HG03039 (cell line): Measurements from ENCODE around the gene PARVB.

Source experiments
- ATAC-seq: cut with Tn5 transposase; IDR thresholded peaks from one replicate; pipeline ENCODE4 v1.9.1; 2021; ENCODE audit warnings: mild to moderate bottlenecking, moderate library complexity; ENCODE audit not compliant: unreplicated experiment

PARVB gene

GRCh38 chr22:44085743-44086270 is 61.7 kb downstream of the PARVB start:
- ATAC-seq = no peak

DNA sequence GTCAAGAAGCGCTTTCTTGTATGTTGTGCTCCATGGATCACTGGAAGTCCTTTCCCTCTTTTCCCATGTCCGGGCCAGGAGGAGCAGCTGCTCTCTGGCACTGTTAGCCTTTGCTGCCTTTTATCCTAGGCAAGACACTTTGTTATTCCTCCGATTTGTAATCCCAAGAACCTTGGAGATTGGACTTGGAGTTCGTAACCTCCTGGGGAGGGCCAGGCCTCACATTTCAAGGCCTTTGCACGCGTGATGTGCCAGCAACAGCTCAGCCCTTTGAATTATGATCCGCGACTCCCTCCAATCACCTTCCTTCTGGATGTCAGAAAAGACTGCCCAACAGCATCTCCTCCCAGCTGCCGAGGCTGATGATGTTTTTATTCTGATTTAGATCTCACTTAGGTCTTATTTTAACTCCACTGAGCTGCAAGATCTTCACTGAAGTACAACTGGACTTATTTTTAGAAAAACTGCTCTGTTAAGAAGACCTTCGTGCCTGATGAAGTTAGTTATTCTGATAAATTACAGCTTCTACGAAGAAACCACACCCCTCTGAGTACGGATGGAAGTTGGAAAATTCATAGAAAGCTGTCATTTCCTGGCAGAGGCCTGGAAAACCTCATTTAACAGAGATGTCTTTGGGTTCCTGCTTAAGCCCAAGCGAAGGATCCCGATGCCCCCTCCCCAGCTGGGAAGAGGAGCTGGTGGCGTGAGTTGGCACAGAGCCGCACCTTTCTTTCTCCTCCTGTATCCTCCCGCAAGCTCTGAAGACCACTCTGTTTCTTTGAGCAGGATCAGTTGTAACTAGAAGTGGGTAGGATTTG is 62.4 kb downstream of the PARVB start:
- ATAC-seq = no peak

- ATAC-seq = no peak
These were observed 63.0 kb downstream of the PARVB start for GRCh38 chr22:44087089-44087430.

- no peak for ATAC-seq
These were observed 65.0 kb downstream of the PARVB start for GRCh38 chr22:44088976-44089570.

DNA sequence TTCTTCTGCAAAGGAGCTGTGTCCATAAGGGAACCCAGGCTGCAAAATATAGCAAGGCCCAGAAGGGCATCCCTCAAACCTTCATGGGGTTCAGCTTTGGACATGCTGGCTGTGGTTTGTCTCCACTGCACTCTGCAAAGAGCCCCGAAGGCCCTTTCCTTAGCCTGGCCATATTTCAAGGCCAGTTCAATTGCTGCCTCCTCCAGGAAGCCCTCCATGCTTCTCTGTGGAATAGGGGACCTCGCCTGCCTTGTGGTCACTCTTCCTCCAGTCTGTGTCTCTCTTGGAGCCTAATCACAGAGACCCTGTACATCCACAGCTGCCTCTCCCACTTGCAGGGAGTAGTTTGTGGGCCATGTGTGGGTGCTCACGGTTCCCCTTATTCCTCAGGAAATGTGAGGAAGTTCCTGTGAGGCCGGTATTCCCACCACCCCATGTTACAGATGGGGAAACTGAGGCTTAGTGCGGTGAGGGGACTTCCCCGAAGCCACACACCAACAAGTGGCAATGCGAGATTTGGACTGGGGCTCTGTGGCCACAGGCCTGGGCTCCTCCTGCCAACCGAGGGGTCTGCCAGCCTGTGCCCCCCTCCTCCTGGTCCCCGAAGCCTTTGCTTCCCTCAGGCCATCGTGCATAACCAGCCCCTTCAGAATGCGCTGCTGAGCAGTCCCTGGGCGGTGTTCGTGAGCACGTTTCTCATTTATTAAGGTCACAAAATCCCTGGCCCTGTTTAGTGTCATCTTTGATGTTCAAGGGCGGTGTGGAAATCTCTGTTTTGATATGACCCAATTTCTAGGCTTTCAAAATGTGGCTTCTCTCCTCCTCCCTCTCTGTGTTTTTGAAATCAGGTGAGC is 65.8 kb downstream of the PARVB start:
- no peak for ATAC-seq

GRCh38 chr22:44090571-44090905 is 66.4 kb downstream of the PARVB start:
- ATAC-seq = no peak

- no peak for ATAC-seq
These were observed 67.1 kb downstream of the PARVB start for GRCh38 chr22:44091021-44091721.

DNA sequence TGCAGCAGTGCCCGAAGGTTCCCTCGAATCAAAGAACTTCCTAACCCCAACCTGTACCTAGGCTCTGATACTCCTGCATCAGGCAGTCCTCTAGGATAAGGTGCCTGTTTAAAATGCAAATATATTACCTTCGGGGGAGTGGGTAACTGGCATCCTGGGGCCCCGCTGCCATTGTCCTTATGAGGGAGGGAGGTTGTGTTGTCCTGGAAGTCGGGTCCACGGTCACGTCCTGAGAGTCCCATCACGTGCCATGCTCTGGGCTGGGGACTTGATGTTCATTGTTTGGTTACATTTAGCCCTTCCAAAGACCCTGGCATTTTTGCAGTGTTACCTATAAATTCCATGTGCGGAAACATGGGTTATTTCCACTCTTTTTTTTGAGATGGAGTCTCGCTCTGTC is 67.6 kb downstream of the PARVB start:
- ATAC-seq = no peak

GRCh38 chr22:44092636-44093220 is 68.6 kb downstream of the PARVB start:
- no peak for ATAC-seq

- no peak for ATAC-seq
These were observed 69.7 kb downstream of the PARVB start for GRCh38 chr22:44093791-44094190.

- no peak for ATAC-seq
These were observed 70.7 kb downstream of the PARVB start for GRCh38 chr22:44094751-44095302.

- ATAC-seq = no peak
These were observed 72.6 kb downstream of the PARVB start for GRCh38 chr22:44096736-44097135.

DNA sequence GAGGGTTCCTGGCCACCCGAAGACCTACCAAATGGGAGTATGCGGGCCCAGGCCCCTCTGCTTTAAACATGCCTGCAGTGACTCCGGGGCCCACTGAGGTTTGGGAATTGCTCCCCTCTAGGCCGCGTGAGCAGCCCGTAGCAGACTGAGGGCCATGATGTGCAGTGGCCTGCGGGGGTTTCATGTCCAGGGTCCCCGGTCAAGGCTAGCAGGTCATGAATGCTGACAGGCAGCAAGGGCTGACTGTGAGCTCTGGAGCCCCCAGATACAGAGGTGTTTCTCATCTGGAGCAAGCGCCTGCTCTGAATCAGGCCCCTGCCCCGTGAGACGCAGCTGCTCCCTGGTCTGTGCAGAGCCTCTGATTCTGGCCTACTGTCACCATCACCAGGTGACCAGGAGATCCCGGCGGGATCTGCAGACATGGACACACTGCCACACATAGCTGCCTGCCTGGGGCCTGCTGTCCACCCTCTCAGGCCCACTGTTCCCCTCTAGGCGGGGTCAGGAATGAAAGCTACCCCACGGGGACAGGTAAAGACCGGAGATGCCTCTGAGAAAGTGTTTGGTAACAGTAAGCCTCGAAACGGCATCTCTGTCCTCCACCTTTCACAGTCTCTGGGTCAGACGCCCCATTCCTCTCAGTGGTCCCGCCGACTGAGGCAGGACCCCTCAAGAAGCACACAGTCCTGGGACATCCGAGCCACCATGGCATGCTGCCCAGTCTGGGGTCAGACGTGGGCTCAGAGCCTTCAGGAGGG is 73.3 kb downstream of the PARVB start:
- no peak for ATAC-seq

- no peak for ATAC-seq
These were observed 74.1 kb downstream of the PARVB start for GRCh38 chr22:44098021-44098739.

GRCh38 chr22:44098966-44099530 is 74.9 kb downstream of the PARVB start:
- no peak for ATAC-seq

- ATAC-seq = no peak
These were observed 75.6 kb downstream of the PARVB start for GRCh38 chr22:44099696-44100095.

- ATAC-seq = no peak
These were observed 76.3 kb downstream of the PARVB start for GRCh38 chr22:44100411-44100810.

GRCh38 chr22:44102121-44102520 is 78.0 kb downstream of the PARVB start:
- ATAC-seq = no peak

DNA sequence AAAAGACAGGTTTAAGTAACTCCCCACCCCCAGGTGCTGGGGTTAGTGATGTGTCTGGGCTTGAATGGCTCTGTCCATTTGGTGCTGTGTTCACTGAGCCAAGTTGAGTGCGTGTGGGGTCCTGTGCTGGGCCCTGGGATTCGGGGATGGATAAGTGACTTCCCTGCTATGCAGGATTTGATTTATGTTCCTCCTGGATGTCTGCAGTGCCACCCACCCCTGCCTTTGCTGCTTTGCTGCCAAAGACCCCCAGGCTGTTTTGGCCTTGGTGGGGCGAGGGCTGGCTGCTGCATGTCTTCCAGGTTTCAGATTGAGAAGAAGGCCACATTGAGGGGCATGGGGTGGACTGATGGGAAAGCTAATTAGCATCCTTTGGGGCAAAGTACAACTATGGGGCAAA is 78.8 kb downstream of the PARVB start:
- no peak for ATAC-seq
